GM19467 (cell line): ENCODE measurements around the gene ASB4.
"Not testable (repeated sequence)": the region's sequence is repeated elsewhere in the genome, so short reads cannot be mapped to it uniquely, and the experiment has no call there.

Experiments used
- ATAC-seq: cut with Tn5 transposase; IDR thresholded peaks from one replicate; pipeline ENCODE4 v1.9.1; 2021; ENCODE audit warnings: mild to moderate bottlenecking, moderate library complexity; ENCODE audit not compliant: unreplicated experiment

Gene ASB4

GRCh38 chr7:95478272-95479037, 7.3 kb upstream of the ASB4 start:
- ATAC-seq, result no peak

GRCh38 chr7:95479992-95480624, 5.6 kb upstream of the ASB4 start:
- peak; percentile 65 for ATAC-seq

- ATAC-seq, result no peak
Measured at GRCh38 chr7:95481271-95482165, 4.2 kb upstream of the ASB4 start.

GRCh38 chr7:95482424-95482823, 3.3 kb upstream of the ASB4 start:
- no peak for ATAC-seq

GRCh38 chr7:95490231-95490762, 4.6 kb downstream of the ASB4 start:
- ATAC-seq, result no peak

- ATAC-seq, result no peak
Measured at GRCh38 chr7:95491201-95491600, 5.5 kb downstream of the ASB4 start.

GRCh38 chr7:95491634-95492314, 6.0 kb downstream of the ASB4 start:
- no peak for ATAC-seq

- ATAC-seq, result no peak
Measured at GRCh38 chr7:95493247-95493646, 7.5 kb downstream of the ASB4 start.

- no peak for ATAC-seq
Measured at GRCh38 chr7:95493844-95494243, 8.1 kb downstream of the ASB4 start.

GRCh38 chr7:95501261-95501832, 15.6 kb downstream of the ASB4 start:
- peak; percentile 89 for ATAC-seq

- ATAC-seq, result no peak
Measured at GRCh38 chr7:95502403-95502802, 16.7 kb downstream of the ASB4 start.

GRCh38 chr7:95503271-95504131, 17.8 kb downstream of the ASB4 start:
- no peak for ATAC-seq

- ATAC-seq, result not testable (repeated sequence)
Measured at GRCh38 chr7:95504132-95504588, 18.4 kb downstream of the ASB4 start.

GRCh38 chr7:95508780-95509179, 23.0 kb downstream of the ASB4 start:
- no peak for ATAC-seq

GRCh38 chr7:95509199-95509598, 23.5 kb downstream of the ASB4 start:
- no peak for ATAC-seq

- peak; percentile 92 for ATAC-seq
Measured at GRCh38 chr7:95511716-95512260, 26.0 kb downstream of the ASB4 start.

- peak; percentile 73 for ATAC-seq
Measured at GRCh38 chr7:95517458-95517857, 31.7 kb downstream of the ASB4 start.

GRCh38 chr7:95517870-95518269, 32.1 kb downstream of the ASB4 start:
- no peak for ATAC-seq

GRCh38 chr7:95520136-95520535, 34.4 kb downstream of the ASB4 start:
- ATAC-seq, result no peak
